K562 (cell line): ENCODE data around the gene GDF15. TPM values are rescaled to one million over a fixed set of nuclear protein-coding genes. Genes with fewer than 3 reads are reported as not detected.

Source experiments
- ATF7 ChIP-seq: fragments of 450-650 bp; IDR thresholded peaks from 2 replicates; pipeline ENCODE4 v1.7.1; 2014; ENCODE audit warnings: mild to moderate bottlenecking, moderate library complexity
- CBFB ChIP-seq: sonication (generic); formaldehyde crosslinking; IDR thresholded peaks from 2 replicates; pipeline ENCODE4 v1.4.0; 2020; ENCODE audit warnings: mild to moderate bottlenecking, missing genetic modification reagents
- CBX3 ChIP-seq, 2 experiments: IDR thresholded peaks; 1 replicate in 1 of 2; 2 replicates in 1 of 2; pipeline ENCODE4 v1.6.1; 2012; ENCODE audit warnings: inconsistent platforms in 2 of 2, low read length in 2 of 2, borderline replicate concordance in 1 of 2, control low read depth in 1 of 2
- CTBP1 ChIP-seq: fragments of 450-650 bp; IDR thresholded peaks from 2 replicates; pipeline ENCODE4 v1.6.1; 2016; ENCODE audit warnings: borderline replicate concordance
- ESRRA ChIP-seq: fragments of 450-650 bp; IDR thresholded peaks from 2 replicates; pipeline ENCODE4 v1.6.1; 2014; ENCODE audit warnings: low read depth, mild to moderate bottlenecking, moderate library complexity, borderline replicate concordance
- GTF2F1 ChIP-seq: IDR thresholded peaks from 2 replicates; pipeline ENCODE4 v1.6.1; 2011; ENCODE audit warnings: low read depth, low read length, improper control_type of control experiment
- HMGN3 ChIP-seq: IDR thresholded peaks from 2 replicates; pipeline ENCODE4 v1.6.1; 2011; ENCODE audit warnings: borderline replicate concordance, low read depth, mild to moderate bottlenecking, mixed read lengths, low read length; ENCODE audit not compliant: insufficient read length; ENCODE audit errors: extremely low read depth
- KLF6 ChIP-seq: fragments of 250-450 bp; sonication (Bioruptor Pico); IDR thresholded peaks from 2 replicates; pipeline ENCODE4 v1.4.0; 2020; ENCODE audit warnings: mild to moderate bottlenecking, moderate library complexity, borderline replicate concordance
- MAFG ChIP-seq: fragments of 450-650 bp; conservative IDR thresholded peaks from 2 replicates; pipeline ENCODE4 v1.6.1; 2016; ENCODE audit warnings: missing genetic modification characterization, missing compliant biosample characterization
- MAZ ChIP-seq, 2 experiments: fragments of 450-650 bp in 1 of 2; sonication (generic) in 1 of 2; formaldehyde crosslinking; IDR thresholded peaks in 1 of 2; conservative IDR thresholded peaks in 1 of 2; 2 replicates each; pipeline versions ENCODE4 v1.4.0 to v1.5.0; 2020; ENCODE audit warnings: mild to moderate bottlenecking in 1 of 2, missing genetic modification reagents in 1 of 2
- NFE2L1 ChIP-seq: fragments of 450-650 bp; IDR thresholded peaks from 2 replicates; pipeline ENCODE4 v1.6.1; 2016; ENCODE audit warnings: missing genetic modification characterization, low read depth, mild to moderate bottlenecking, missing compliant biosample characterization, moderate library complexity, borderline replicate concordance
- PYGO2 ChIP-seq: fragments of 450-650 bp; IDR thresholded peaks from 2 replicates; pipeline ENCODE4 v1.6.1; 2016; ENCODE audit warnings: mild to moderate bottlenecking, missing genetic modification characterization, moderate library complexity, missing compliant biosample characterization
- RBFOX2 ChIP-seq: fragments of 200-400 bp; formaldehyde crosslinking; IDR thresholded peaks from 2 replicates; pipeline ENCODE4 v1.6.1; 2017; ENCODE audit warnings: low read depth, mild to moderate bottlenecking, low read length, moderate library complexity
- RBM22 ChIP-seq: fragments of 200-400 bp; formaldehyde crosslinking; IDR thresholded peaks from 2 replicates; pipeline ENCODE4 v1.6.1; 2018; ENCODE audit warnings: low read length, low read depth; ENCODE audit not compliant: poor library complexity, severe bottlenecking
- RFX5 ChIP-seq: IDR thresholded peaks from 2 replicates; pipeline ENCODE4 v1.6.1; 2011; ENCODE audit warnings: low read depth, mild to moderate bottlenecking, improper control_type of control experiment, low read length
- SAP30 ChIP-seq: fragments of 200-600 bp; sonication (generic); IDR thresholded peaks from 2 replicates; pipeline ENCODE4 v1.6.1; 2012; ENCODE audit warnings: borderline replicate concordance, low read depth, mild to moderate bottlenecking, moderate library complexity, low read length, control low read depth, inconsistent platforms; ENCODE audit not compliant: insufficient read depth, poor library complexity, severe bottlenecking
- SRSF1 ChIP-seq: fragments of 200-400 bp; formaldehyde crosslinking; IDR thresholded peaks from 2 replicates; pipeline ENCODE4 v1.6.1; 2017; ENCODE audit warnings: mild to moderate bottlenecking, low read depth, low read length, moderate library complexity
- TAF1 ChIP-seq: IDR thresholded peaks from 2 replicates; pipeline ENCODE4 v1.6.1; 2011; ENCODE audit warnings: mild to moderate bottlenecking, low read length, moderate library complexity; ENCODE audit not compliant: insufficient read depth, control insufficient read depth, severe bottlenecking; ENCODE audit errors: extremely low read depth
- polyA plus RNA-seq, 8 experiments: library from polyadenylated mRNA; depleted of rRNA in 4 of 8; stranded (reverse) in 5 of 8; unstranded in 3 of 8; fragments of >200 nt; fragmentation: Nextera tagmentation in 2 of 8; fragmentation: Illumina TruSeq in 1 of 8; extraction: Ambion mirVana in 2 of 8; extraction: Trizol in 1 of 8; gene quantifications; 2 replicates each; pipeline versions ENCODE4 v1.2.1 to v1.2.3, GENCODE V29; 2011 to 2014; ENCODE audit warnings: inconsistent platforms in 1 of 8, missing spikeins in 1 of 8
- total RNA-seq, 7 experiments: library from RNA; depleted of rRNA in 6 of 7; stranded (reverse); fragments of >200 nt in 6 of 7; fragmentation: Illumina TruSeq in 2 of 7; extraction: Trizol in 2 of 7; gene quantifications; 2 replicates each; pipeline versions ENCODE4 v1.2.1 to v1.2.3, GENCODE V29; 2011 to 2021; ENCODE audit warnings: low replicate concordance in 1 of 7
- TF ChIP-seq, protein P1 (sequence below): sonication (generic); formaldehyde crosslinking; IDR thresholded peaks from 2 replicates; pipeline ENCODE4 v1.8.0; 2022; ENCODE audit warnings: mild to moderate bottlenecking, missing genetic modification reagents
- TF ChIP-seq, protein P2 (sequence below): fragments of 250-450 bp; sonication (Bioruptor Pico); IDR thresholded peaks from 2 replicates; pipeline ENCODE4 v1.5.0; 2020; ENCODE audit warnings: mild to moderate bottlenecking, borderline replicate concordance

Gene GDF15
- total and polyA plus RNA-seq, 9 of the 15 experiments (the other 6 are each of a cell fraction or from before 2014, with no cell fraction given): 2.3 to 82.4 (median 12.5) TPM

DNA sequence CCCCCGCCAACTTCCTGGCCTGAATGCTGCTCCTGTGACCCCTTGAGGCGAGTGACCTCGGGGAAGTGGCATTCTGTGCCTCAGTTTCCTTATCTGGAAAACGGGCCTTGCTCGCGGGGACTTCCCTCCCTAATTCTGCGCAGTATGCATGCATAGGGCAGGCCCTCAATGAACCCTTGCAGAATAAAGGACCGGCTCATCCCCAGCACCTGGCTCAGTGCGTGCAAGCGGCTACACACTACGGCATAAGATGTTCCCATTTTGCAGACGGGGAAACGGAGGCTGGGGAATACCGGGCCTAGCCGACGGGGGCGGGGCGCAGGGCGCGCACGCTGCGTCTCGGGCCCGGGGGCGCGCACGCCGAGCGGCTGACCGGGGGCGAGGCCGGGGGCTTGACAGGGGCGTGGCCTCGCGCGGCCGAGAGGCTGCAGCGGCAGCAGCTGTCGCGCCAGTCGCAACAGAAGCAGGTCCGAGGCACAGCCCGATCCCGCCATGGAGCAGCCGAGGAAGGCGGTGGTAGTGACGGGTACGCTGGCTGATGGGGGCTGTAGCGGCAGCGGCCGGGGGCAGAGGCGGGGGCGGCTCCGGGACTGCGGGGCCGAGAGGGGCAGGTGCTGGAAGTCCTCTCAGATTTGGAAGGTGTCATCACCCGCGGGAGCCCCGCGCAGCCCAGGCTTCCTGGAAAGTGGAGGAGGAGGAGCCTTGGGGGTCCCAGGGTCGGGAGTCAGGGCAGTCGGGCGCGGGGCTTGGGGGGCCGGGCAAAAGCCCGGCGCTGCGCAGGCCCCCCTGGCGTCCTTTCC lies 45.6 kb upstream of the GDF15 start, which contains the start of gene PGPEP1 (continued):
- TF ChIP-seq, protein P1, sequence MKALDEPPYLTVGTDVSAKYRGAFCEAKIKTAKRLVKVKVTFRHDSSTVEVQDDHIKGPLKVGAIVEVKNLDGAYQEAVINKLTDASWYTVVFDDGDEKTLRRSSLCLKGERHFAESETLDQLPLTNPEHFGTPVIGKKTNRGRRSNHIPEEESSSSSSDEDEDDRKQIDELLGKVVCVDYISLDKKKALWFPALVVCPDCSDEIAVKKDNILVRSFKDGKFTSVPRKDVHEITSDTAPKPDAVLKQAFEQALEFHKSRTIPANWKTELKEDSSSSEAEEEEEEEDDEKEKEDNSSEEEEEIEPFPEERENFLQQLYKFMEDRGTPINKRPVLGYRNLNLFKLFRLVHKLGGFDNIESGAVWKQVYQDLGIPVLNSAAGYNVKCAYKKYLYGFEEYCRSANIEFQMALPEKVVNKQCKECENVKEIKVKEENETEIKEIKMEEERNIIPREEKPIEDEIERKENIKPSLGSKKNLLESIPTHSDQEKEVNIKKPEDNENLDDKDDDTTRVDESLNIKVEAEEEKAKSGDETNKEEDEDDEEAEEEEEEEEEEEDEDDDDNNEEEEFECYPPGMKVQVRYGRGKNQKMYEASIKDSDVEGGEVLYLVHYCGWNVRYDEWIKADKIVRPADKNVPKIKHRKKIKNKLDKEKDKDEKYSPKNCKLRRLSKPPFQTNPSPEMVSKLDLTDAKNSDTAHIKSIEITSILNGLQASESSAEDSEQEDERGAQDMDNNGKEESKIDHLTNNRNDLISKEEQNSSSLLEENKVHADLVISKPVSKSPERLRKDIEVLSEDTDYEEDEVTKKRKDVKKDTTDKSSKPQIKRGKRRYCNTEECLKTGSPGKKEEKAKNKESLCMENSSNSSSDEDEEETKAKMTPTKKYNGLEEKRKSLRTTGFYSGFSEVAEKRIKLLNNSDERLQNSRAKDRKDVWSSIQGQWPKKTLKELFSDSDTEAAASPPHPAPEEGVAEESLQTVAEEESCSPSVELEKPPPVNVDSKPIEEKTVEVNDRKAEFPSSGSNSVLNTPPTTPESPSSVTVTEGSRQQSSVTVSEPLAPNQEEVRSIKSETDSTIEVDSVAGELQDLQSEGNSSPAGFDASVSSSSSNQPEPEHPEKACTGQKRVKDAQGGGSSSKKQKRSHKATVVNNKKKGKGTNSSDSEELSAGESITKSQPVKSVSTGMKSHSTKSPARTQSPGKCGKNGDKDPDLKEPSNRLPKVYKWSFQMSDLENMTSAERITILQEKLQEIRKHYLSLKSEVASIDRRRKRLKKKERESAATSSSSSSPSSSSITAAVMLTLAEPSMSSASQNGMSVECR (CRISPR knock-in tag): peak; percentile 80
- TF ChIP-seq MAFG (tag) (no peak), CBX3 (IDR thresholded peaks at IDR 0.05; ENCODE audit: borderline replicate concordance in 1 of 2, low read length in 2 of 2) (peak in 1 of 2 experiments; percentile 88; a peak in 2 of 3 replicates), MAZ (CRISPR knock-in tag; conservative IDR thresholded peaks at IDR 0.05 in 1 of 2, IDR thresholded peaks at IDR 0.05 in 1 of 2) (peak in 1 of 2 experiments; percentile 64), HMGN3 (peak; percentile 58), RBM22 (peak; percentile 8), SRSF1 (no peak), RBFOX2 (peak; percentile 75), NFE2L1 (tag) (no peak), ATF7 (peak; percentile 36; the same call in 1 of the 2 replicates), ESRRA (peak; percentile 79; the same call in 1 of the 2 replicates), KLF6 (CRISPR knock-in tag) (no peak), CBFB (CRISPR knock-in tag) (0 out of 2 replicates have a peak, but pooled peaks have one; percentile 15), CTBP1 (peak; percentile 45), PYGO2 (tag) (no peak), RFX5 (no peak), GTF2F1 (no peak), TAF1 (peak; percentile 67), SAP30 (no peak)
- TF ChIP-seq, protein P2, sequence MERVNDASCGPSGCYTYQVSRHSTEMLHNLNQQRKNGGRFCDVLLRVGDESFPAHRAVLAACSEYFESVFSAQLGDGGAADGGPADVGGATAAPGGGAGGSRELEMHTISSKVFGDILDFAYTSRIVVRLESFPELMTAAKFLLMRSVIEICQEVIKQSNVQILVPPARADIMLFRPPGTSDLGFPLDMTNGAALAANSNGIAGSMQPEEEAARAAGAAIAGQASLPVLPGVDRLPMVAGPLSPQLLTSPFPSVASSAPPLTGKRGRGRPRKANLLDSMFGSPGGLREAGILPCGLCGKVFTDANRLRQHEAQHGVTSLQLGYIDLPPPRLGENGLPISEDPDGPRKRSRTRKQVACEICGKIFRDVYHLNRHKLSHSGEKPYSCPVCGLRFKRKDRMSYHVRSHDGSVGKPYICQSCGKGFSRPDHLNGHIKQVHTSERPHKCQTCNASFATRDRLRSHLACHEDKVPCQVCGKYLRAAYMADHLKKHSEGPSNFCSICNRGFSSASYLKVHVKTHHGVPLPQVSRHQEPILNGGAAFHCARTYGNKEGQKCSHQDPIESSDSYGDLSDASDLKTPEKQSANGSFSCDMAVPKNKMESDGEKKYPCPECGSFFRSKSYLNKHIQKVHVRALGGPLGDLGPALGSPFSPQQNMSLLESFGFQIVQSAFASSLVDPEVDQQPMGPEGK: no peak
